Measurements from ENCODE around the gene SMARCAL1.
"Not testable (repeated sequence)": the region's sequence is repeated elsewhere in the genome, so short reads cannot be mapped to it uniquely, and the experiment has no call there.

Gene SMARCAL1

DNA sequence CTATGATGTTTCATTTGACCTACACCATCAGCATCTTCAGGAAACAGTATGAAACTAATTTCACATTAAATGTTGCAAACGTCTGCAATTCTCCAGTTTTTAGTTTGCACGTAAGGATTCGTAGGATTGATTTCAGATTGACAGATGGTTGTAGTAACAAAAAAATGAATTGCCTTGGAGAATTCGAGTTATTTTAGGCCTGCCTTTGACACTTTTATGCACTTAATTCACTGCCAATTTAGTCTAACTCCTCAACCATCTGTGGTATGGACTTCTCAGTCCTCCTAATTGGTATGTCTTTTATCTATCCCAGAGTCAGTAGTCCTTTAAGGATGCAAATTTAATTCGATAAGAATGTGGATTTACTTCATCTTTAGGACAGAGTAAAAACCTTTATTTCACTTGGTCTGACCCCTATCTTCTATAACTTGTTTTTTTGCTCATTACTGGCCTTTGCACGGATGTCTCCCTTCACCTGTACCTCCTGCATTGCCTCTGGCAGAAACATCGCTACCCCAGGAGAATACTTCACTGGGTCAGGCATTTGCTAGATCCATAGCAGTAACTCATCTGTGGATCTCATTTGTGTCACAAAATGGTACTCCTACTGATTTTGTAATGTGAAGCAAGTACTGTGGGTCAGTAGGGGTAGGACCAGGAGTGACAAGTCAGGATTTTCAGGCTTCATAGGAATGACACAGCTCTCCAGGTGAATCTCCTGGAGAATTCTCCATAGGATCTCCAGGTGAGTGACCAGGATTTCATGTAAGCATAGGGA is 90.3 kb downstream of the SMARCAL1 start:
- DNase-seq, result no peak

DNA sequence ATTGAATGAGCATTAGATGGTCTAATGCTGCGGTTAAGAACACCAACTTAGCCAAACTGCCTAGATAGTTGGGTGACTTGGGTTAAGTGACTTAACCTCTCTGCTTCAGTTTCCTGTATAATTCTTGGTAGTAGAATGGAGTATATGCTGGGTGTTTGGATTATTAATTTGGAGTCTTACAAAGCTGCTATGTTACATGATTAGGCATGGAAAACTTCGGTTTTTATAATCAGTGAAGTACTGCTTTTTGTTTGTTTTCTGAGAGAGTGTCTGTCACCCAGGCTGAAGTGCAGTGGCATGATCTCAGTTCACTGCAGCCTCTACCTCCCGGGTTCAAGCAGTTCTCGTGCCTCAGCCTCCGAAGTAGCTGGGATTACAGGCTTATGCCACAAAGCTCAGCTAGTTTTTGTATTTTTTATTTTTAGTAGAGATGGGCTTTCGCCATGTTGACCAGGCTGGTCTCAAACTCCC is 90.9 kb downstream of the SMARCAL1 start:
- no peak for DNase-seq

DNA sequence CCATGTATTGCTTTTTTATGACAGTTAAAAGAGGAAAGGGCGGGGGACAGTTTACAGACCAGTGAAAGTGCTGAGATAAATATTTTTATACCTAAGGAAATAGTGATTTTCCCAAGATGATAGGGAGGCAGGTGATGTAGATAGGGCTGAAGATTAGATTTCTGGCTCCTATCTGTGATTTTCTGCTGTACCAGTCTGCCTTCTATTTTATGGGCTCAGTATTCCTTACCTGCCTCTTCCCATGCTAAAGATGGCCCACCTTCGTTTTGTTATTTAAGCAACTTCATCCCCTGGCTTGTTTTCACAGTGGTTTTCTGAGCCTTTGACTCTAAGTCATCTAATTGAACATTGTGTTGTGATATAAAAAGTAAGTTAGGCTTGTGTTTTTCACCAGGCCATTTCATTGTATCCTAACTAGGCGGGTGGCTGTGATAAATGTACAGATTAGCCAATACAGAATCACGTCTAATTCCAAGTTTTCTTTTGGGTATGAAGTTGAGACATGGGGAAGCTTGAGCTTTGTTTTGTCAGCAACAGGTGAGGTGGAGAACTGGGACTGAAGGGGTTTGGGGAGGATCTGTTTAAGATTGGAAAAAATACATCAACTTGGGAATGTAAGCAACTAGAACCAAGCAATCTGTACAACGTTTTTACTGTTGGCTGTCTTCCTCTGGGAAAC is 91.6 kb downstream of the SMARCAL1 start:
- DNase-seq, result no peak

DNA sequence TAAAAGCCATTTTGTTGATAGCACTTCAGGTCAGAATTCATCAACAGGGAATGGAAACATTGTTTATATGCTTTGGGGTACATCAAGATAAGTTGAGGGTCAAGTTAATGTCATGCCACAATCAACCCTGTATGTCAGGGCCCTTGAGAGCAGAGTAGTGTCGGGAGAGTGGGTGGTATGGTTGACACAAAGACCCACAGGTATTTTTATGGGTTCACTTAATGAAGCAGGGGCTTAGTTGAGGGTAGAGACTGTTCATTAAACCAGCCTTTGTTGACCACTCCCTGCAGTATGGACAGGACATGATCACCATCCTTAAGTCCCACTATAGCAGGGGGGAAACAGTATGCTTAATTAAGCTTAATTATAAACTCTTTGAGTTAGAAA is 92.1 kb downstream of the SMARCAL1 start:
- no peak for DNase-seq

DNA sequence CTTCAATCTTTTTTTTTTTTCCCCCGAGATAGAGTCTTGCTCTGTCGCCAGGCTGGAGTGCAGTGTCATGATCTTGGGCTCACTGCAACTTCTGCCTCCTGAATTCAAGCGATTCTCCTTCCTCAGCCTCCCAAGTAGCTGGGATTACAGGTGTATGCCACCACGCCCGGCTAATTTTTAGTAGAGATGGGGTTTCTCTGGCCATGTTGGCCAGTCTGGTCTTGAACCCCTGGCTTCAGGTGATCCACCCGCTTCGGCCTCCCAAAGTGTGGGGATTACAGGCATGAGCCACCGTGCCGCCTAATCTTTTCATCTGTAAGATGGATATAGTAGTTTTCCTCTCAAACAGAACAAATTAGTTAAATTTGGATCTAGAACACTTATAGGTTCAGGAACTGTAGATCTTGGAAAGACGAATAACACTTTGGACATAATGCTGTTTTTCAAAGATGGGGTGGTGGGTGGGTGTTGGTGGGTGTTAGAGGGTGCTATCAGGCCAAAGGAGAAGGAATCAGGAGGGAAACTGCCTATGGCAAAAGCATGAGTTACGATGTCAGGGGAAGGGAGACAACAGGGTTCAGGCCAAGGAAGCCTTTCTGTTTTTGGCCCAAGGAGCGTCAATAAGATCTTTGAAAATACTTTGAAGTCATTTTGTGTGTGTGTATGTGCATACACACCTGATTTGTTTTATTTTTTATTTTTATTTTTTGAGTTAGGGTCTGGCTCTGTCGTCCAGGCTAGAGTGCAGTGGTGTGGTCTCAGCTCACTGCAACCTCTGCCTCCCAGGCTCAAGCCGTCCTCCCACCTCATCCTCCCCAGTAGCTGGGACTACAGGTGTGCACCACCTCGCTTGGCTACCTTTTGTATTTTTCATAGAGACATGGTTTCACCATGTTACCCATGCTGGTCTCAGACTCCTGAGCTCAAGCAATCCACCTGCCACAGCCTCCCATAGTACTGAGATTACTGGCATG is 93.1 kb downstream of the SMARCAL1 start:
- no peak for DNase-seq

DNA sequence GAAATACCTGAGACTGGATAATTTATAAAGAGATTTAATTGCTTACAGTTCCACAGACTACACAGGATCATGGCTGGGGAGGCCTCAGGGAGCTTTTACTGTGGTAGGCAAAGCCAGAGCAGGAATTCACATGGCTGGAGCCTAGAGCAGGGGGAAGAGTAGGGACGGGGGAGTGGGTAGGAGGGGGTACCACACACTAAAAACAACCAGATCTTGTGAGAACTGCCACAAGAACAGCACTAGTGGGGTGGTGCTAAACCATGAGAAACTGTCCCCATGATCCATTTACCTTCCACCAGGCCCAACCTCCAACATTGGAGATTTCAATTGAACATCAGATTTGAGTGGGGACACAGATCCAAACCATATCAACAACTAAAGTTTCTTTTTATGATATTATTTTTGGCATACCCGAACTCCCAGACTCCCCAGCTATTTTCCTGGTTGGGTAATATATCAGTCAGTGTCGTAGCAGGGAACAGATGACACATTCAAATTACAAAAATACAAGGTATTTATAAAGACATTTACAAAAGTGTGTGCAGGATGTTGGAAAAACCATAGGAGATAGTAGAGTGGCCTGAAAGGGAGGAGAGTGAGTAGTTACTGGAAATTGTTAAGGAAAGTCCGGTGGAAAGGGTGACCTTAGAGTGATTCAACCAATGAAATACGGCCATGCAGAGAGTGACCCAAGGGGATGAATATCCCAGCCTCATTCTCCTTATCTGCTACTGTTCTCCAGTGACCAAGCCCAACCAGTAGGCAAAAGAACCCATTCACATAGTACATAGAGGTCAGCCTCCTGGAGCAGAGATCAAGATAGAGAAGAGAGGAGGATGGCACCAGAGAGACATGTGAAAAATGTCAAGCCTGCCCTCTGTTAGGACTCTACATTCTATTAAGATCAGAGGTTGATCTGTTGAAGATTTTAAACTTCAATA is 95.2 kb downstream of the SMARCAL1 start:
- no peak for DNase-seq

DNA sequence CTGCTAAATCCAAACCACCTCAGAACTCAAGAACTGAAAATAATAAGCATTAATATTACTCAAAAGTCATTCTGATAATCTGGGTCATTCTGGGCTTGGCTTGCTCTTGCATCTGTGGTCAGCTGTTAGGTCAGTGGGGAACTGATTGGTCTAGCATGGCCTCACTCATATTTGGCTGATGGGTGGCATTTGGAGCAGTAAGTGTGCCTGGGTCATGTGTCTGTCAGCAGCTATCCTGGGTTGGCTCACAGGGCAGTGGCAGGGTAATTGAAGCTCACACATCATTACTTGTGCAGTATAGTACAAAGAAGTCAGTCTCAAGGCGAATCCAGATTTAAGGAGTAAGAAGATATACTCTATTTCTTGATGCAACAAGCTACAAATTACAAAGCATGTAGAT is 95.9 kb downstream of the SMARCAL1 start:
- DNase-seq, result no peak

DNA sequence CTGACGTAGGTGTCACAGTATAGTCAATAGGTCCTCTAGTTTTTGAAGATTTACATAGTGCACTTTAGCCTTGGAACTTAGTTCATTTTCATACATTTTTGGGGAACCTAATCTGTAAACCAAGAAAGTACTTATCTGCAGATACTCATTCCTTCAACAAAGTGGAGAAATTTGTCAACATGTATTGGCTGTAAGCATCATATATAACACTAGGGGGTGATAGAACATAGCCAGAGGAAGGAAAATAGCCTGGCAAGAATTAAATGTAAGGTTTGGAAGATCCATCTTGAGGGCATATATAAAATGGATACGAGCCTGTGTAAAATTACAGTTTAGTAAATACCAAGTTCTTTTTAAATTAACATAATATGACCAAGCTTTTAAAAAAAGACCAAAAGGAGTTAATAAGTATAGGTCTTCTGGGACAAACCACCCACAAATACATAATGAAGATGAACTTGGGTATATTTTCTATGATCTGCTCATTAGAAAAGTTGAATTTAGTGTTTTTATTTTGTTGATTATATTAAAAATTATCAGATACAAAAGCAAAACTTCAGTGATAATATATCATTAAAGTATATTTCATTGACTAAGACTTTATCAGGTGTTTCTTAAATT is 104.6 kb downstream of the SMARCAL1 start:
- peak; percentile 56 for DNase-seq

DNA sequence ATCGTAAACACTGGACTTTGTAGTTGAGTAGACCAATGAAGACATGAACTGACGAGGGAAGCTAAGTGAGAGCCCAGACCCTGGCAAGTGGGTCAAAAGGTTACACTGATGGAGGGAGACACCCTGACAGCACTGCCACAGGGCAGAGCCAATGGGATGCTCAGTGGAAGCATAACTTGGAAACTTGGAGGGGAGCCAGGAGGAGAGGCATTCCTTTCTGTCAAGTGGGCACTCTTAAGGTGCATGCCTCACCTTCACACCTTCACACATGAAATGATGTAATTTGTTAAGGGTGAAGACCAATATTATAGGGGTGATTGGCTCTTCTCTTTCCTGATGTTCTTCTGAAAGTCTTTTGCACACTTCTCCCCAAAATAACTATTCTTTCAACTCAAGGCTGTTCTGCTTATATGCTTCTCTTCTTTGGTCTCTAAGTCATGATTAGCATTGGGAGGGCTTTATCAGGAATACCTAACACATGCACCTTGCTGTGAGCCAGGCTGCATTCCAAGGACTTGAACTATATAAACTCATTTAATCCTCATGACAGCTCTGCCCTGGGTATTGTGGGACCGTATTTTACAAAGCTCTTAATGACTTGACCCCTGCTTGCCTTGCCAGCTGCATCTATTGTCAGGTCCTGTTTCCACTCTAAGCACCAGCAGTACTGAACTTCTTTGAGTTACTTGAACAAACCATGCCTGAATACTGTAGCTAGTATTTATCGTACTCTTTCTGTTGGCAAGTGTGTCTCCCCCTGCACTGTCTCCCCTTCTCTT is 105.4 kb downstream of the SMARCAL1 start:
- DNase-seq, result no peak

DNA sequence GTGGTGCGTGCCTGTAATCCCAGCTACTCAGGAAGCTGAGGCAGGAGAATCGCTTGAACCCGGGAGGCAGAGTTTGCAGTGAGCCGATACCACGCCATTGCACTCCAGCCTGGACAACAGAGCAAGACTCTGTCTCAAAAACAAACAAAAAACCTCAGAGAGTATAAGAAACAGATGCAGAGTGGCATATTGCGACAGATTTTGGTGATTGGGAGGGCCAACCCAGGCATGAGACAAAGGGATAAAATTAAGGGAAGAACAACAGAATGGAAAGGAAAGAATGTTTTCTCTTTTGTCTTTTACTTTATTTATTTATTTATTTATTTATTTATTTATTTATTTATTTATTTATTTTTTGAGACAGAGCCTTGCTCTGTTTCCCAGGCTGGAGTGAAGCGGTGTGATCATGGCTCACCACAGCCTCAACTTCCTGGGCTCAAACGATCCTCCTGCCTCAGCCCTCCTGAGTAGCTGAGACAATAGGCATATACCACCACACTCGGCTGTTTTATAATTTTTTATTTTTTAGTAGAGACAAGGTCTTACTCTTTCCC is 106.4 kb downstream of the SMARCAL1 start:
- not testable (repeated sequence) for DNase-seq

DNA sequence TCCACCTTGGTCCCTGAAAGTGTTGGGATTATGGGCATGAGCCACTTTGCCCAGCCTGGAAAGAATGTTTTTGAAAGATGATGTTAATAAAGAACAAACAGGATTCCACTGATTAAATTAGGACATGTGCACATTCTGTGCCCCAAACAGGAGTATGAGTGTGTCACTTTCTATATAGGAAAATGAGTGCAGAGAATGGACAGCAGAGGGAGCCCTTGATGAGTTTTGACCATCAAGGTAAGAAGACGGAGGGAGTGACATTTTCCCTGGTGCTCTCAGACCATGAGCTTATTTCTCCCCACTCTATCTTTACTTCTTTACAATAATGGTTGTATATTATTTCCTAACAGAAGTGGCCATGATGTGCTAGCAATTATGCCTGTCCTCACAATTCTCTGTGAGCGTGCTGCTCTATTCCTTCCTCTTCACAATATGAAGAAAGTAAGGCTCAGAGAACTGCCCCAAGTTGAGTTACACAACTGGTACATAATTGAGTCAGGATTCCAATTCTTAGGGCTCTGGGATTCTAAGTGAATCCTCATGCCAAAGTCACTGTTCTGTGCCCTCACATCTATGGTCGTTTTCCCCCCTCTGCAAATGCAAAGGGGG is 107.0 kb downstream of the SMARCAL1 start:
- DNase-seq, result peak; percentile 73

DNA sequence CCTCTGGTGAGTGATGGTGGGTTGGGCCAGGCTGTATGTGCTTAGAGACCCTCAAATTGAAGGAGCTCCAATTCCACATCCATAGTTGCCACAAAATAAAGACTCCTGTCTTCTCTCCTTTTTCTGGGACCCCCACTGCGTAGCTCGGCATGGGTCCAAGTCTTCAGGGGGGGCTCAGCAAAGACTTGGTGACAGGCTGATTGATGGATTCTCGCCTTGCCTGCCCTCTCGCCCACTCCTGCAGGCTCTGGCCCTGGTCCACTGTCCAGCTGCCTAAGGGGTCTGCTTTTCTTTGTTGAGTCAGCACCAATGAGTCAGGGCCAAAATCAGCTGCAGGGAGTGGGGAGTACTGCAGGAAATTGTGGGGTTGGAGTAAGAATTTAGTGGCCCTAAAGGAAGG is 107.8 kb downstream of the SMARCAL1 start:
- no peak for DNase-seq

DNA sequence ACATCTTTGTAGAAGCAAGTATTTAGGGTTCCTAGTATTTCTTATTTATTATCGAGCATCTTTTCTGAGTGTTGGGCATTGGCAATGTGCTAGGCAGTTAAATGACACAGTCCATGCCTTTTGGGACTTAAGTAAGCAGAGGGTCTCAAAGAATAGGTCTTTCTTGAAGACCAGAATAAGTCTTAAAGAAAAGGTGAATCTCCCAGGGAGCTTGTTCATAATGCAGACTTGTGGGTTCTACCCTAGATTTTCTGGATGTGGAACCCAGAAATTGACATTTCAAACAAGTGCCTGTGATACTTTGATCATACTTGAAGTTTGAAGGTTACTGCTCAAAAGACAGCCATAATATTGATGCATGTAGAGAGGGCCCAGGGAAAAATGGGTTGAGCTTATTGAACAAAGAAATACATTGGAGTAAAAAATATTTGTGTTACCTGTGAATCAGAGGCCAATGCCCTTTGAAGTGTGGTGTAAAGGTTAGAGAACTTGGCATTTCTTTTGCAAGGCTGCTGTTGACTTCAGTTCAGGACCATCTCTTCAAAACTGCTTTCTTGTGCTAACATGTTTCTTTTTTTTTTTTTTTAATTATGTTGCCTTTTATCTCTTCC is 110.7 kb downstream of the SMARCAL1 start:
- DNase-seq, result no peak

DNA sequence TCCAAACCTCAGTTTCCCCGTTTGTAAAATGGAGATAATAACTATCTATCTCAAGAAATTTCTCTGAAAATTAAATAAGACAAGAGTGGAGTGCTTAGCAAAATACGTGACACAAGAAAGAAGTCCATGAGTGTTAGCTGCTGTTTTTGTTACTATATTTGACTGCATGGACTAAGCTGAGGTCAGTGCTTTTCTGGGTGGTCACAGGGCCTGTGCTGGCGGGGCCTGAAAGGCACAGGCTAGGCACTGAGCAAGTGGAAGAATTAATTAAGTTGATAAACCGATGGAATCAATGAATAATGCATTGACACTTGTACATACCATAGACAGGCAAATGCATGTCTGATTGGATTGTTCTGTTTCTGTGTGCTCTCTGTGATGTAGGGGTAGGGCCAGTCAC is 113.7 kb downstream of the SMARCAL1 start:
- DNase-seq, result no peak

DNA sequence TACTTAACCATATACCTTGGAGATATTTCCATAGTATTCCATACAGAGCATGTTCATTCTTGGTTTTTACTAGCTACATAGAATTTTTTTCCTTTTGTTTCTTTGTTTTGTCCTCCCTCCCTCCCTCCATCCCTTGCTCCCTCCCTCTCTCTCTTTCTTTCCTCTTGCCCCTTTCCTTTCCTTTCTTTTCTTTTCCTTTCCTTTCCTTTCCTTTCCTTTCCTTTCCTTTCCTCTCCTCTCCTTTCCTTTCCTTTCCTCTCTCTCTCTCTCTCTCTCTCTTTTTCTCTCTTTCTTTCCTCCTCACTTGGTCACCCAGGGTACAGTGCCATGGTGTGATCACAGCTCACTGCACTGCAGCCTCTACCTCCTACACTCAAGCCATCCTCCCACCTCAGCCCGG is 114.7 kb downstream of the SMARCAL1 start:
- no peak for DNase-seq

DNA sequence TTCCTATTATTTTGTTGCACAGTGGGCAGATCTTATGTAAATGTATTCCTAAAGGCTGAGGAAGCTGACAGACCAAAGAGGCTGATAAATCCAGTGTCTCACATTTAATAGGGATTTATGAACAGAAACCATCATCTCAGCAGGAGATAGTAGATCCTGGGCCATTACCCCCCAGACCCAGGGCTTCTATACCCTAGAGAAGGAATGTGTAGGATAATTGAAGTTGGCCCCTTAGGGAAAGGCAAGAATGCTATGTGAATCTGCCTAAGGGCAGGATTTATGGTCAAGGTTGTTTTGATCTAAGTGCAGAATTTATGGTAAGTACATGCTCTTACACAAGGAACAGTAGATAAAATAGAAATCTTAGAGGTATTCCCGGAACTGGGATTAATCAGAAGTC is 115.3 kb downstream of the SMARCAL1 start:
- no peak for DNase-seq

DNA sequence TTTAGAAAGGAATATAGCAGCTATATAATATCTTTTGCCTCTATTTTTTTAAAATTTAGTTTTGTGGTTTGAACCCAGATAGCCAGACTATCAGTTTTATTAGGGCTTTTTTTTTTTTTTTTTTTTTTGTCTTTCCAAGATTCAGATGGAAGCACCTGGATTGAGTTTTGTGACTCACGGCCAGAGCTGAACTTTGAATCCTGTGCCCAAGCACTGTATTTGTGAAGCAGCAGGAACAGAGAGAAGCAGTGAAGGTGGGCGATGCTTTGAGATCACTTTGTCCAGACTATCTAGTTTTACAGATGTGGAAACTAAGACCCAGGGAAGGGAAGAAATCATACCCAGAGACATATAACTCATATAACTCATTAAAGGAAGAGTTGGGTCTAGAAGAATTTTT is 120.3 kb downstream of the SMARCAL1 start:
- DNase-seq, result no peak
